Heart right ventricle (tissue), 16 donors: ENCODE measurements around the gene PIK3R6. TPM values are rescaled to one million over a fixed set of nuclear protein-coding genes. Genes with fewer than 3 reads are reported as not detected.

Source experiments
- ATAC-seq, 8 donors: fragments of 200-7000 bp; cut with Tn5 transposase; one replicate each; pipeline ENCODE4 v1.9.1; 2020; ENCODE audit warnings: mild to moderate bottlenecking in 8 of 8, moderate library complexity in 8 of 8, moderate number of reproducible peaks in 1 of 8
- DNase-seq, 2 donors: peaks; one replicate each; pipeline ENCODE4 v3.0.0-alpha.2; 2020
- H3K27ac ChIP-seq, 10 donors: fragments of 200-600 bp; sonication (generic) in 2 of 10; one replicate each; pipeline versions ENCODE4 v1.5.0 to v1.8.0; 2020 to 2022; ENCODE audit warnings: mild to moderate bottlenecking in 3 of 10
- H3K27me3 ChIP-seq, 7 donors: fragments of 200-600 bp; one replicate each; pipeline ENCODE4 v1.8.0; 2021 to 2022; ENCODE audit warnings: mild to moderate bottlenecking in 2 of 7
- H3K36me3 ChIP-seq, 9 donors: fragments of 200-600 bp; sonication (generic) in 1 of 9; one replicate each; pipeline versions ENCODE4 v1.5.0 to v1.8.0; 2020 to 2022; ENCODE audit warnings: mild to moderate bottlenecking in 2 of 9
- H3K4me1 ChIP-seq, 9 donors: fragments of 200-600 bp; sonication (generic) in 1 of 9; one replicate each; pipeline versions ENCODE4 v1.5.0 to v1.8.0; 2020 to 2022; ENCODE audit warnings: mild to moderate bottlenecking in 4 of 9
- H3K4me3 ChIP-seq, 10 donors: fragments of 200-600 bp; sonication (generic) in 2 of 10; one replicate each; pipeline versions ENCODE4 v1.5.0 to v1.8.0; 2020 to 2022; ENCODE audit warnings: mild to moderate bottlenecking in 7 of 10, moderate library complexity in 2 of 10
- H3K9me3 ChIP-seq, 11 donors: fragments of 200-600 bp in 10 of 11; sonication (generic) in 2 of 11; one replicate each; pipeline versions ENCODE4 v1.5.0 to v1.8.0; 2013 to 2022; ENCODE audit warnings: mild to moderate bottlenecking in 2 of 11, control low read depth in 1 of 11, moderate library complexity in 1 of 11
- WGBS, 2 donors: extraction: QIAGEN DNeasy Blood & Tissue Kit; methylation state at CpG; one replicate each; pipeline ENCODE4 v1.1.7; 2013; ENCODE audit warnings: inconsistent platforms in 1 of 2; 5-methylcytosine and 5-hydroxymethylcytosine counted together
- intact Hi-C, 10 donors: fragments of 100-400 bp; cut with DNase I; formaldehyde crosslinking; loops; one replicate each; pipeline versions ENCODE4 v1.11.1 to v1.14.2; 2022
- polyA plus RNA-seq, 2 donors: library from polyadenylated mRNA; stranded (reverse); fragments of 200-250 nt; gene quantifications; one replicate each; pipeline ENCODE4 v1.2.3, GENCODE V29; 2013
- total RNA-seq, 10 donors: library from RNA; stranded (reverse); fragmentation: NEBNext Ultra II Directional in 3 of 10; extraction: Animal tissue kit (Norgen Biotek cat#: 25700) in 3 of 10; gene quantifications; one replicate each; pipeline versions ENCODE4 v1.2.1 to v1.2.4, GENCODE V29; 2021 to 2023
- TF ChIP-seq, protein P1 (sequence below), 9 donors: fragments of 200-600 bp; sonication (generic) in 2 of 9; IDR thresholded peaks; one replicate each; pipeline versions ENCODE4 v1.5.0 to v1.8.0; 2021 to 2022; ENCODE audit warnings: antibody characterized with exemption in 9 of 9, mild to moderate bottlenecking in 5 of 9, moderate library complexity in 1 of 9
- donor health status: Arrhythmogenic right ventricular cardiomyopathy.
- donor health status: ischemic (EF 13 %, LVEDD 7.1; RV severe dilation, severe dysfunction).
- donor health status: healthy with polysubstance abuse.
- donor health status: DM: no; HTN: yes; CAD: no.
- donor health status: DM: no; HTN: no; CAD: no.
- donor health status: ischemic (EF 25% LVEDD 6.9; RV normal size, moderate dysfunction).
- donor health status: ischemic (EF 25% LVEDD 5.7; RV mildly dilated, moderate dysfunction).
- donor health status: healthy.
- donor health status: DM: yes; HTN: yes; CAD: no.
- donor health status: Ischemic cardiomyopathy.
- donor health status: ischemic (EF 35%, LVEDD 5.7; RV mildly dilated, moderate dysfunction).
- donor health status: nonischemic (EF 11% LVEDD 7.7; RV severe dilation, severe dysfunction).
- donor health status: DM: yes; HTN: yes; CAD: no.
- donor health status: PGD.
- donor health status: ischemic (EF 29% LVEDD 5.4; RV normal size, mild dysfunction).
- donor health status: nonischemic (EF 23%, LVEDD 6.1; RV moderate dilation, normal function).

The PIK3R6 gene
- total and polyA plus RNA-seq, 12 donors: 0.32 to 3.4 (median 1.0) TPM

DNA sequence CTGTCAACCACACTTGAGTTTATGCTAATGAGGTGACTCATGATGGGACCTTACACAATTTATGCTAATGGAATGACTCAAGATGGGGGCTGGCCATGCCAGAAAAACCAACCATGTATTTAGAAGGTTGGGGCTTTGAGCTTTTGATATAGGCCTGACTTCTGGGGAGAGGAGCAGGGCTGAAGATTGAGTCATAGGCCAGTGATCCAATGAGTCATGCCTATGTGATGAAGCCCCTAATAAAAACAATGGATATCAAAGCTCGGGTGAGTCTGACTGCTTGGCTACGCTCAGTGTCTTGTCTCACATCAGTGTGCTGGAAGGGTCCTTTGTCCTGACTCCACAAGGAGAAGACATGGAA is 75.6 kb downstream of the PIK3R6 start:
- TF ChIP-seq, protein P1, sequence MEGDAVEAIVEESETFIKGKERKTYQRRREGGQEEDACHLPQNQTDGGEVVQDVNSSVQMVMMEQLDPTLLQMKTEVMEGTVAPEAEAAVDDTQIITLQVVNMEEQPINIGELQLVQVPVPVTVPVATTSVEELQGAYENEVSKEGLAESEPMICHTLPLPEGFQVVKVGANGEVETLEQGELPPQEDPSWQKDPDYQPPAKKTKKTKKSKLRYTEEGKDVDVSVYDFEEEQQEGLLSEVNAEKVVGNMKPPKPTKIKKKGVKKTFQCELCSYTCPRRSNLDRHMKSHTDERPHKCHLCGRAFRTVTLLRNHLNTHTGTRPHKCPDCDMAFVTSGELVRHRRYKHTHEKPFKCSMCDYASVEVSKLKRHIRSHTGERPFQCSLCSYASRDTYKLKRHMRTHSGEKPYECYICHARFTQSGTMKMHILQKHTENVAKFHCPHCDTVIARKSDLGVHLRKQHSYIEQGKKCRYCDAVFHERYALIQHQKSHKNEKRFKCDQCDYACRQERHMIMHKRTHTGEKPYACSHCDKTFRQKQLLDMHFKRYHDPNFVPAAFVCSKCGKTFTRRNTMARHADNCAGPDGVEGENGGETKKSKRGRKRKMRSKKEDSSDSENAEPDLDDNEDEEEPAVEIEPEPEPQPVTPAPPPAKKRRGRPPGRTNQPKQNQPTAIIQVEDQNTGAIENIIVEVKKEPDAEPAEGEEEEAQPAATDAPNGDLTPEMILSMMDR (IDR thresholded peaks at IDR 0.05): no peak
- peak overlapping the region in 1 of 10 donors; percentile 28 for H3K27ac ChIP-seq
- intact Hi-C loops: loop anchor here in 1 of 10 donors (10.0 kb wide), 1 partner anchor 57 kb away; no protein-coding TSS in a partner anchor
- no peak for DNase-seq
- no peak overlapping the region for H3K4me3 ChIP-seq
- H3K36me3 ChIP-seq: no peaks in the 10 kb centered on the region
- H3K27me3 ChIP-seq: no peaks in the 10 kb centered on the region
- peaks cover 0 to 26% (median 0%) of the 10 kb centered on the region in 9 donors for H3K4me1 ChIP-seq
- peaks cover 0 to 14% (median 9%) of the 10 kb centered on the region in 11 donors for H3K9me3 ChIP-seq
- WGBS, 2 donors: 79 to 89% methylated on average over 2 of the region's 2 CpGs
- peak in 1 of 8 donors; percentile 29 for ATAC-seq

DNA sequence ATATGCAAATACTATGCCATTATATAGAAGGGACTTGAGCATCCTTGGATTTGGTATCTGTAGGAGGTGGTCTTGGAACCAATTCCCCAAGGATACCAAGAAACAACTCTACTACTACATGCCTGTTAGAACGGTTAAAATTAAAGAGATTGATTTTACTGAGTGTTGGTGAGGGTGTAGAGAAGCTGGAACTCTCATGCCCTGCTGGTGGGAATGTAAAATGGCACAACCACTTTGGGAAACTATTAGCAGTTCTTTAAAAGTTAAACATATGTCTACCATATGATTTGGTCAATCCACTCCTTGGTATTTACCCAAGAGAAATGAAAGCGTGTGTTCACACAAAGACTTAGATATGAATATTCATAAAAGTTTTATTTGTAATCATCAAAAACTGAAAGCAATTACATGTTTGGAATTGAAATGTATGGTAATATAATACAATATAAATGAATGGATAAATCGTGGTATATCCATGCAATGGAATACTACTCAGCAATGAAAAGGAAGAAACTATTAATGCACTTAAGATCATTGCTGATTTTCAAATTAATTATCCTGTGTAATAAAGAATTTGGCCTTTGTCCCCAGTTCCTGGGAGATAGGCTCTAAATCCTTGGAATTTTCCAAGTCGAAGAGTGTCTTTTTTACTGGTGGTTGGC is 76.1 kb downstream of the PIK3R6 start:
- no peak overlapping the region for H3K27ac ChIP-seq
- no peak for DNase-seq
- no peaks in the 10 kb centered on the region for H3K27me3 ChIP-seq
- no peak overlapping the region for H3K4me3 ChIP-seq
- intact Hi-C loops: loop anchor here in 1 of 10 donors (10.0 kb wide), 1 partner anchor 57 kb away; no protein-coding TSS in a partner anchor
- WGBS, 2 donors: 86 to 93% methylated on average over 4 of the region's 4 CpGs
- no peak for ATAC-seq
- H3K9me3 ChIP-seq: peaks cover 0 to 14% (median 9%) of the 10 kb centered on the region in 11 donors
- no peaks in the 10 kb centered on the region for H3K36me3 ChIP-seq
- TF ChIP-seq, protein P1 (IDR thresholded peaks at IDR 0.05): no peak
- H3K4me1 ChIP-seq: peaks cover 0 to 26% (median 0%) of the 10 kb centered on the region in 9 donors

DNA sequence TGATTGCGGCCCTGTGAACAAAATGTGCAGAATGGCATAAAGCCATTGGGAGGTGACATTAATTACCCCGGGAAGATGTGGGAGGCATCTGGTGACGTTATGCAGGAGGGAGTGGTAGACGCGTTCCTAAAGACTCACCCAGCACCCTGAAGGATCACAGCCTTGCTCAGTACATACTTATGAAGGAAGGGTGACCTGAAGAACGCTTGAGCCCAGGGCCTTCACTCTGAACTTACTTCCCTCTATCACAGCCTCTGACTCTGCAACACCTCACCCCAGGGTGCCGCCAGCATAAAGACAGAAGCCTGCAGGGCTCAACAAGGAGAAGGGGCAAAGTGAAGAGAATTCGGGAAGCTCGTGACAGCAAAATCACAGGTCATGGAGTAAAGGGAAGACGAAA is 77.7 kb downstream of the PIK3R6 start:
- intact Hi-C loops: loop anchor here in 5 of 10 donors (5.0 to 10.0 kb wide), 4 partner anchors 42 to 377 kb away; no protein-coding TSS in a partner anchor
- WGBS, 2 donors: 58 to 59% methylated on average over 10 of the region's 10 CpGs

DNA sequence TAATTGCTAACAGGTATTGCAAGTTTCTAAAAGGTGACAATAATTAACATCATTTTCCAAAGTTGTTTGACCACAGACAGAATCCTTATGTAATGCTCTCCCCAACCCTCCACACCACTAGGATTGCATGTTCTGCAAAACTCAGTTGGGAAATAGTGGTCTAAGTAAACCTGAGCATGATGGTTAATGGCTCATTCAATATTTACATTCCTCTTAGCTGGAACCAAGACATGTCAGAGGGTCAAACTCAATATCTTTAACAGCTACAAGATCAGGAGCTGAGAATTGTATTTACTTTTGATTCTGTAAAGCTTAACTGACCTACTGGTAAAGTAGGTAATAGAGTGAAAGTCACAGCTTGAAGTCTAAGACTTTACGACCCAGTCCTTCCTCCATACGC is 78.5 kb downstream of the PIK3R6 start:
- no peaks in the 10 kb centered on the region for H3K36me3 ChIP-seq
- peaks cover 0 to 16% (median 0%) of the 10 kb centered on the region in 9 donors for H3K4me1 ChIP-seq
- intact Hi-C loops: loop anchor here in 4 of 10 donors (5.0 to 10.0 kb wide), 3 partner anchors 42 to 377 kb away; no protein-coding TSS in a partner anchor
- no peak overlapping the region for H3K27ac ChIP-seq
- 97 to 100% methylated on average over 2 of the region's 2 CpGs for WGBS, 2 donors
- ATAC-seq (no peak), DNase-seq (no peak)
- H3K4me3 ChIP-seq: no peak overlapping the region
- peaks cover 0 to 14% (median 9%) of the 10 kb centered on the region in 11 donors for H3K9me3 ChIP-seq
- TF ChIP-seq, protein P1 (IDR thresholded peaks at IDR 0.05): no peak
- no peaks in the 10 kb centered on the region for H3K27me3 ChIP-seq

More for the DNA sequence above, 77.7 kb downstream of the PIK3R6 start:
- DNase-seq: no peak
- no peaks in the 10 kb centered on the region for H3K27me3 ChIP-seq
- H3K4me3 ChIP-seq: no peak overlapping the region
- H3K36me3 ChIP-seq: no peaks in the 10 kb centered on the region
- TF ChIP-seq, protein P1 (IDR thresholded peaks at IDR 0.05): no peak
- no peak overlapping the region for H3K27ac ChIP-seq
- peaks cover 0 to 24% (median 0%) of the 10 kb centered on the region in 9 donors for H3K4me1 ChIP-seq
- peaks cover 0 to 14% (median 9%) of the 10 kb centered on the region in 11 donors for H3K9me3 ChIP-seq
- ATAC-seq: no peak
